ENCODE data around the gene TMPRSS15. TPM values are rescaled to one million over a fixed set of nuclear protein-coding genes. Genes with fewer than 3 reads are reported as not detected.
"Not testable (repeated sequence)": the region's sequence is repeated elsewhere in the genome, so short reads cannot be mapped to it uniquely, and the experiment has no call there.

Gene TMPRSS15
- total RNA-seq, 1 donor from 2014 or later, result not detected

GRCh38 chr21:18398843-18399242 is 4.7 kb downstream of the TMPRSS15 start:
- Mint-ChIP-seq H3K9me3 (peaks cover 12% of the 10 kb centered on the region), H3K4me1 (no peaks in the 10 kb centered on the region), H3K4me3 (no peak overlapping the region), H3K36me3 (ENCODE audit: low read depth) (no peaks in the 10 kb centered on the region), H3K27ac (ENCODE audit: unreplicated experiment) (no peak overlapping the region), H3K27me3 (ENCODE audit: low read depth) (no peaks in the 10 kb centered on the region)
- TF ChIP-seq CTCF (conservative IDR thresholded peaks at IDR 0.05), result no peak
- no peak for DNase-seq (ENCODE audit: low read depth, low spot score)

- Mint-ChIP-seq H3K9me3 (peaks cover 13% of the 10 kb centered on the region), H3K27ac (ENCODE audit: unreplicated experiment) (no peak overlapping the region), H3K4me1 (no peaks in the 10 kb centered on the region), H3K4me3 (no peak overlapping the region), H3K36me3 (ENCODE audit: low read depth) (no peaks in the 10 kb centered on the region), H3K27me3 (ENCODE audit: low read depth) (no peaks in the 10 kb centered on the region)
- peak; percentile 14 for TF ChIP-seq CTCF (conservative IDR thresholded peaks at IDR 0.05)
- DNase-seq (ENCODE audit: low read depth, low spot score), result no peak
These were observed 15.6 kb downstream of the TMPRSS15 start for GRCh38 chr21:18387994-18388393.

- H3K27me3 Mint-ChIP-seq (ENCODE audit: low read depth), result no peaks in the 10 kb centered on the region
- H3K36me3 Mint-ChIP-seq (ENCODE audit: low read depth), result no peaks in the 10 kb centered on the region
- peak; percentile 77 for TF ChIP-seq CTCF (conservative IDR thresholded peaks at IDR 0.05)
- peaks cover 6% of the 10 kb centered on the region for H3K9me3 Mint-ChIP-seq
- no peak overlapping the region for H3K27ac Mint-ChIP-seq (ENCODE audit: unreplicated experiment)
- no peak for DNase-seq (ENCODE audit: low read depth, low spot score)
- no peak overlapping the region for H3K4me3 Mint-ChIP-seq
- no peaks in the 10 kb centered on the region for H3K4me1 Mint-ChIP-seq
These were observed 18.8 kb downstream of the TMPRSS15 start for GRCh38 chr21:18384771-18385170.

GRCh38 chr21:18382934-18383619 is 20.5 kb downstream of the TMPRSS15 start:
- DNase-seq (ENCODE audit: low read depth, low spot score); H3K4me3 Mint-ChIP-seq; H3K9me3 Mint-ChIP-seq; H3K36me3 Mint-ChIP-seq (ENCODE audit: low read depth); H3K4me1 Mint-ChIP-seq; H3K27me3 Mint-ChIP-seq (ENCODE audit: low read depth); H3K27ac Mint-ChIP-seq (ENCODE audit: unreplicated experiment): not testable (repeated sequence)

- Mint-ChIP-seq H3K9me3 (peaks cover 3% of the 10 kb centered on the region), H3K4me1 (no peaks in the 10 kb centered on the region), H3K4me3 (no peak overlapping the region), H3K27me3 (ENCODE audit: low read depth) (no peaks in the 10 kb centered on the region), H3K27ac (ENCODE audit: unreplicated experiment) (no peak overlapping the region), H3K36me3 (ENCODE audit: low read depth) (no peaks in the 10 kb centered on the region)
- no peak for DNase-seq (ENCODE audit: low read depth, low spot score)
- no peak for TF ChIP-seq CTCF (conservative IDR thresholded peaks at IDR 0.05)
These were observed 21.4 kb downstream of the TMPRSS15 start for GRCh38 chr21:18382141-18382540.

- TF ChIP-seq CTCF (conservative IDR thresholded peaks at IDR 0.05), result no peak
- H3K36me3 Mint-ChIP-seq (ENCODE audit: low read depth), result no peaks in the 10 kb centered on the region
- DNase-seq (ENCODE audit: low read depth, low spot score), result no peak
- H3K4me1 Mint-ChIP-seq, result no peaks in the 10 kb centered on the region
- H3K27ac Mint-ChIP-seq (ENCODE audit: unreplicated experiment), result no peak overlapping the region
- H3K9me3 Mint-ChIP-seq, result no peaks in the 10 kb centered on the region
- no peak overlapping the region for H3K4me3 Mint-ChIP-seq
- no peaks in the 10 kb centered on the region for H3K27me3 Mint-ChIP-seq (ENCODE audit: low read depth)
These were observed 30.0 kb downstream of the TMPRSS15 start for GRCh38 chr21:18373606-18374005.

Data from neural crest cell (in vitro differentiated cells).